HepG2 (cell line): Measurements from ENCODE around the gene HOXD8. TPM values are rescaled to one million over a fixed set of nuclear protein-coding genes. Genes with fewer than 3 reads are reported as not detected.
A peak's percentile ranks its signal among the peaks of the same experiment; 100 is the strongest.

Experiments used
- CHD4 ChIP-seq: fragments of 200-600 bp; sonication (generic); IDR thresholded peaks from 2 replicates; pipeline ENCODE4 v1.7.0; 2017; ENCODE audit warnings: mild to moderate bottlenecking, low read length, borderline replicate concordance
- CREB3 ChIP-seq: sonication (generic); formaldehyde crosslinking; IDR thresholded peaks from 2 replicates; pipeline ENCODE4 v1.5.0; 2020; ENCODE audit warnings: missing genetic modification reagents
- ISX ChIP-seq: sonication (generic); formaldehyde crosslinking; conservative IDR thresholded peaks from 2 replicates; pipeline ENCODE4 v1.5.0; 2020; ENCODE audit warnings: missing genetic modification reagents
- JARID2 ChIP-seq: sonication (generic); formaldehyde crosslinking; IDR thresholded peaks from 2 replicates; pipeline ENCODE4 v1.8.1; 2023; ENCODE audit warnings: missing genetic modification reagents, inconsistent platforms; ENCODE audit not compliant: insufficient replicate concordance
- KDM5B ChIP-seq: sonication (generic); formaldehyde crosslinking; IDR thresholded peaks from 2 replicates; pipeline ENCODE4 v1.4.0; 2020; ENCODE audit warnings: missing genetic modification reagents, mild to moderate bottlenecking, borderline replicate concordance
- MED1 ChIP-seq: sonication (generic); formaldehyde crosslinking; IDR thresholded peaks from 2 replicates; pipeline ENCODE4 v1.4.0; 2020; ENCODE audit warnings: missing genetic modification reagents
- NCOA1 ChIP-seq: sonication (generic); formaldehyde crosslinking; IDR thresholded peaks from 2 replicates; pipeline ENCODE4 v1.9.0; 2021; ENCODE audit warnings: missing genetic modification reagents
- NFATC3 ChIP-seq: sonication (generic); formaldehyde crosslinking; IDR thresholded peaks from 2 replicates; pipeline ENCODE4 v1.5.1; 2020; ENCODE audit warnings: mild to moderate bottlenecking, missing genetic modification reagents
- PAF1 ChIP-seq: IDR thresholded peaks from 2 replicates; pipeline ENCODE4 v1.6.1; 2016; ENCODE audit warnings: missing genetic modification reagents, missing compliant biosample characterization
- REL ChIP-seq: sonication (generic); formaldehyde crosslinking; conservative IDR thresholded peaks from 2 replicates; pipeline ENCODE4 v1.8.0; 2022; ENCODE audit warnings: mild to moderate bottlenecking, missing genetic modification reagents, moderate library complexity
- SALL1 ChIP-seq: sonication (generic); formaldehyde crosslinking; IDR thresholded peaks from 2 replicates; pipeline ENCODE4 v1.8.0; 2022; ENCODE audit warnings: mild to moderate bottlenecking, missing genetic modification reagents
- SMARCC2 ChIP-seq: fragments of 450-650 bp; IDR thresholded peaks from 2 replicates; pipeline ENCODE4 v1.6.1; 2017; ENCODE audit warnings: antibody characterized with exemption, mild to moderate bottlenecking
- SNAPC2 ChIP-seq: sonication (generic); formaldehyde crosslinking; IDR thresholded peaks from 2 replicates; pipeline ENCODE4 v1.8.1; 2022; ENCODE audit warnings: mild to moderate bottlenecking, missing genetic modification reagents
- TEAD3 ChIP-seq: optimal IDR thresholded peaks from 2 replicates; pipeline ENCODE3; 2016; ENCODE audit warnings: borderline replicate concordance
- ZKSCAN5 ChIP-seq: sonication (generic); formaldehyde crosslinking; IDR thresholded peaks from 2 replicates; pipeline ENCODE4 v1.5.1; 2020; ENCODE audit warnings: mild to moderate bottlenecking, missing genetic modification reagents
- ZKSCAN8 ChIP-seq: IDR thresholded peaks from 2 replicates; pipeline ENCODE4 v1.6.1; 2016; ENCODE audit warnings: borderline replicate concordance, missing genetic modification reagents, missing compliant biosample characterization
- ZNF180 ChIP-seq: sonication (generic); formaldehyde crosslinking; IDR thresholded peaks from 2 replicates; pipeline ENCODE4 v1.4.0; 2020; ENCODE audit warnings: low read depth, missing genetic modification reagents, borderline replicate concordance
- ZNF235 ChIP-seq: sonication (generic); formaldehyde crosslinking; IDR thresholded peaks from 2 replicates; pipeline ENCODE4 v1.8.1; 2023; ENCODE audit warnings: mild to moderate bottlenecking, missing genetic modification reagents, borderline replicate concordance
- ZNF296 ChIP-seq: sonication (generic); formaldehyde crosslinking; conservative IDR thresholded peaks from 2 replicates; pipeline ENCODE4 v1.5.0; 2020; ENCODE audit warnings: mild to moderate bottlenecking, missing genetic modification reagents
- ZNF337 ChIP-seq: sonication (generic); formaldehyde crosslinking; IDR thresholded peaks from 2 replicates; pipeline ENCODE4 v1.5.1; 2020; ENCODE audit warnings: missing genetic modification reagents, low read depth, mild to moderate bottlenecking, borderline replicate concordance
- ZNF543 ChIP-seq: sonication (generic); formaldehyde crosslinking; IDR thresholded peaks from 2 replicates; pipeline ENCODE4 v1.4.0; 2020; ENCODE audit warnings: mild to moderate bottlenecking, missing genetic modification reagents
- ZNF800 ChIP-seq: sonication (generic); formaldehyde crosslinking; IDR thresholded peaks from 2 replicates; pipeline ENCODE4 v1.4.0; 2020; ENCODE audit warnings: missing genetic modification reagents
- ZNF839 ChIP-seq: sonication (generic); formaldehyde crosslinking; IDR thresholded peaks from 2 replicates; pipeline ENCODE4 v1.4.0; 2020; ENCODE audit warnings: missing genetic modification reagents, mild to moderate bottlenecking, borderline replicate concordance
- polyA plus RNA-seq, 8 experiments: library from polyadenylated mRNA; depleted of rRNA in 3 of 8; stranded (reverse) in 7 of 8; unstranded in 1 of 8; fragments of >200 nt; fragmentation: Illumina TruSeq in 4 of 8; extraction: Trizol in 4 of 8; gene quantifications; 2 replicates each; pipeline versions ENCODE4 v1.2.1 to v1.2.3, GENCODE V29; 2011 to 2016; ENCODE audit warnings: low read depth in 4 of 8, missing spikeins in 1 of 8, mixed read lengths in 1 of 8; ENCODE audit not compliant: insufficient read depth in 1 of 8
- total RNA-seq, 5 experiments: library from RNA; depleted of rRNA; stranded (reverse); fragments of >200 nt; fragmentation: Illumina TruSeq; extraction: Trizol; gene quantifications; 2 replicates each; pipeline ENCODE4 v1.2.3, GENCODE V29; 2016; ENCODE audit warnings: low read depth in 1 of 5

HOXD8 gene
- total and polyA plus RNA-seq, 2 of the 13 experiments (the other 11 are each of a cell fraction or from before 2014, with no cell fraction given): not detected

GRCh38 chr2:176096986-176097819 lies 32.3 kb upstream of the HOXD8 start (continued):
- TF ChIP-seq ZNF800 (CRISPR knock-in tag): peak; percentile 76; the same call in 1 of the 2 replicates
- TF ChIP-seq ZNF839 (CRISPR knock-in tag): no peak
- TF ChIP-seq SMARCC2: no peak
- TF ChIP-seq REL (CRISPR knock-in tag): no peak
- peak; percentile 74; the same call in 1 of the 2 replicates for TF ChIP-seq KDM5B (CRISPR knock-in tag)
- no peak for TF ChIP-seq ZNF543 (CRISPR knock-in tag)
- no peak for TF ChIP-seq CREB3 (CRISPR knock-in tag)
- no peak for TF ChIP-seq ZNF296 (CRISPR knock-in tag)
- no peak for TF ChIP-seq NFATC3
- no peak for TF ChIP-seq ZNF235 (CRISPR knock-in tag)
- no peak for TF ChIP-seq CHD4
- TF ChIP-seq ZKSCAN8: no peak
- no peak for TF ChIP-seq ZKSCAN5 (CRISPR knock-in tag)
- TF ChIP-seq JARID2 (CRISPR knock-in tag): peak; percentile 68
- peak; percentile 49 for TF ChIP-seq TEAD3
- TF ChIP-seq MED1 (CRISPR knock-in tag): no peak
- peak; percentile 70 for TF ChIP-seq SALL1 (CRISPR knock-in tag)
- TF ChIP-seq SNAPC2 (CRISPR knock-in tag): no peak
- TF ChIP-seq ZNF180 (CRISPR knock-in tag): no peak
- no peak for TF ChIP-seq ISX (CRISPR knock-in tag)
- TF ChIP-seq PAF1 (CRISPR knock-in tag): no peak
- no peak for TF ChIP-seq ZNF337 (CRISPR knock-in tag)
- TF ChIP-seq NCOA1 (CRISPR knock-in tag): no peak
